Upper lobe of left lung (tissue), 6 donors: ENCODE data around the gene MYO6. TPM values are rescaled to one million over a fixed set of nuclear protein-coding genes. Genes with fewer than 3 reads are reported as not detected.

Source experiments
- ATAC-seq, 2 donors: fragments of 200-7000 bp; cut with Tn5 transposase; one replicate each; pipeline ENCODE4 v1.9.1; 2022; ENCODE audit warnings: mild to moderate bottlenecking in 2 of 2, moderate library complexity in 2 of 2; ENCODE audit not compliant: low FRiP score in 2 of 2
- DNase-seq, 2 donors: peaks; one replicate each; pipeline ENCODE4 v3.0.0-alpha.2; 2019 to 2020
- H3K27ac ChIP-seq, 4 donors: fragments of 200-600 bp; sonication (generic); one replicate each; pipeline ENCODE4 v1.5.1; 2016 to 2019
- H3K27me3 ChIP-seq, 4 donors: fragments of 200-600 bp; sonication (generic); one replicate each; pipeline ENCODE4 v1.5.1; 2017 to 2019
- H3K36me3 ChIP-seq, 4 donors: fragments of 200-600 bp; sonication (generic); one replicate each; pipeline ENCODE4 v1.5.1; 2016 to 2019
- H3K4me1 ChIP-seq, 4 donors: fragments of 200-600 bp; sonication (generic); one replicate each; pipeline ENCODE4 v1.5.1; 2018 to 2019
- H3K4me3 ChIP-seq, 4 donors: fragments of 200-600 bp; sonication (generic); one replicate each; pipeline ENCODE4 v1.5.1; 2017 to 2019; ENCODE audit warnings: mild to moderate bottlenecking in 2 of 4, moderate library complexity in 1 of 4
- H3K9me3 ChIP-seq, 4 donors: fragments of 200-600 bp; sonication (generic); one replicate each; pipeline ENCODE4 v1.5.1; 2018 to 2019
- EP300 ChIP-seq, 4 donors: sonication (generic); formaldehyde crosslinking; IDR thresholded peaks; one replicate each; pipeline ENCODE4 v1.5.1; 2017; ENCODE audit warnings: antibody characterized with exemption in 4 of 4, control low read depth in 2 of 4
- POLR2A ChIP-seq, 4 donors: fragments of 450-650 bp; IDR thresholded peaks; one replicate each; pipeline ENCODE4 v1.5.1; 2016 to 2017; ENCODE audit warnings: antibody characterized with exemption in 4 of 4, mild to moderate bottlenecking in 2 of 4
- POLR2AphosphoS5 ChIP-seq, 2 donors: sonication (generic); formaldehyde crosslinking; IDR thresholded peaks; one replicate each; pipeline ENCODE4 v1.5.1; 2017; ENCODE audit warnings: antibody characterized with exemption in 2 of 2
- WGBS, 2 donors: methylation state at CpG; one replicate each; pipeline ENCODE4 v1.1.5; 2017 to 2018; 5-methylcytosine and 5-hydroxymethylcytosine counted together
- total RNA-seq, 6 donors: library from RNA; depleted of rRNA in 4 of 6; stranded (reverse); fragments of >200 nt in 4 of 6; gene quantifications; one replicate each; pipeline versions ENCODE4 v1.1.0 to v1.2.1, GENCODE V29; 2016 to 2021
- TF ChIP-seq, protein P1 (sequence below), 6 experiments: fragments of 450-650 bp in 4 of 6; fragments of 200-600 bp in 2 of 6; sonication (generic) in 2 of 6; IDR thresholded peaks; one replicate each; pipeline ENCODE4 v1.5.1; 2016 to 2019; ENCODE audit warnings: antibody characterized with exemption in 6 of 6
- donor health status: DM: no; HTN: no; CAD: no; lungs with moderate emphysema.
- donor health status: DM: no; HTN: yes; CAD: no; lungs with severe emphysema.

The MYO6 gene
- total RNA-seq, 6 donors from 2014 or later: 49.0 to 94.3 (median 80.4) TPM

DNA sequence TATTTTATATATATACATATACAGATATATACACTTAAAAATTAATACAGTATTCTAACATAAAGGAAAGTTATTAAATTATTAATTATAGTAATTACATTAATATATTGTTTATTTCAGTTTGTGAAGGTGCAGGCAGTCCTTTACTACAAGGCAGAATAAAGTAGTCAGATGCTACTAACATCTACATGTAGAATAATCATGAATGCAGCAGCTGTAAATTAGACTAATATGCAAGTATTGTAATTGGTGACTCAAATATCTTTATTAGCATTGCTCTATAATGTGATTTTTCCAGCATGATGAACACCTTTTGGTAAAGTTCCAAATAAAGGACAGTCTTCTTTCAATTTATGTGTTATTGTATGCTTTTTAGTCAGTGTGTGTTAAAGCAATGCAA lies 17.3 kb downstream of the MYO6 start:
- no peaks in the 10 kb centered on the region for H3K4me1 ChIP-seq
- no peaks in the 10 kb centered on the region for H3K9me3 ChIP-seq
- no peak for DNase-seq
- no peaks in the 10 kb centered on the region for H3K36me3 ChIP-seq
- H3K4me3 ChIP-seq: no peak overlapping the region
- TF ChIP-seq EP300 (IDR thresholded peaks at IDR 0.05) (no peak), POLR2A (IDR thresholded peaks at IDR 0.05) (no peak), POLR2AphosphoS5 (IDR thresholded peaks at IDR 0.05) (no peak)
- TF ChIP-seq, protein P1, sequence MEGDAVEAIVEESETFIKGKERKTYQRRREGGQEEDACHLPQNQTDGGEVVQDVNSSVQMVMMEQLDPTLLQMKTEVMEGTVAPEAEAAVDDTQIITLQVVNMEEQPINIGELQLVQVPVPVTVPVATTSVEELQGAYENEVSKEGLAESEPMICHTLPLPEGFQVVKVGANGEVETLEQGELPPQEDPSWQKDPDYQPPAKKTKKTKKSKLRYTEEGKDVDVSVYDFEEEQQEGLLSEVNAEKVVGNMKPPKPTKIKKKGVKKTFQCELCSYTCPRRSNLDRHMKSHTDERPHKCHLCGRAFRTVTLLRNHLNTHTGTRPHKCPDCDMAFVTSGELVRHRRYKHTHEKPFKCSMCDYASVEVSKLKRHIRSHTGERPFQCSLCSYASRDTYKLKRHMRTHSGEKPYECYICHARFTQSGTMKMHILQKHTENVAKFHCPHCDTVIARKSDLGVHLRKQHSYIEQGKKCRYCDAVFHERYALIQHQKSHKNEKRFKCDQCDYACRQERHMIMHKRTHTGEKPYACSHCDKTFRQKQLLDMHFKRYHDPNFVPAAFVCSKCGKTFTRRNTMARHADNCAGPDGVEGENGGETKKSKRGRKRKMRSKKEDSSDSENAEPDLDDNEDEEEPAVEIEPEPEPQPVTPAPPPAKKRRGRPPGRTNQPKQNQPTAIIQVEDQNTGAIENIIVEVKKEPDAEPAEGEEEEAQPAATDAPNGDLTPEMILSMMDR (IDR thresholded peaks at IDR 0.05): no peak
- H3K27me3 ChIP-seq: no peaks in the 10 kb centered on the region
- no peak overlapping the region for H3K27ac ChIP-seq
- ATAC-seq: no peak

DNA sequence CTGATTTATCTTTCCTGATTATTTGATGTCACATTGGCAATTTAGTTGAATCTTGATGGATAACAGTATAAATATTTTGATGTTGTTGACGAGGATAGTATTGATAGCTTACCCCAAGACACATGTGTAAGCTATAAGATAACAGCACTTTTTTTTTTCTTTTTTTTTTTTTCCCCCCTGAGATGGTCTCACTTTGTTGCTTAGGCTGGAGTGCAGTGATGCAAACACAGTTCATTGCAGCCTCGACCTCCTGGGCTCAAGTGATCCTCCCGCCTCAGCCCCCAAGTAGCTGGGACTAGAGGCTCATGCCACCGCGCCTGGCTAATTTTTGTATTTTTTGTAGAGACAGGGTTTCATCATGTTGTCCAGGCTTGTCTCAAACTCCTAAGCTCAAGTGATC lies 21.8 kb downstream of the MYO6 start:
- no peaks in the 10 kb centered on the region for H3K9me3 ChIP-seq
- 82 to 91% methylated on average over 5 of the region's 5 CpGs for WGBS, 2 donors
- H3K36me3 ChIP-seq: no peaks in the 10 kb centered on the region
- DNase-seq (no peak), ATAC-seq (no peak)
- no peak overlapping the region for H3K27ac ChIP-seq
- no peak overlapping the region for H3K4me3 ChIP-seq
- H3K27me3 ChIP-seq: no peaks in the 10 kb centered on the region
- peaks cover 0 to 5% (median 0%) of the 10 kb centered on the region in 4 donors for H3K4me1 ChIP-seq
- TF ChIP-seq POLR2A (IDR thresholded peaks at IDR 0.05) (no peak), EP300 (IDR thresholded peaks at IDR 0.05) (no peak), POLR2AphosphoS5 (IDR thresholded peaks at IDR 0.05) (no peak)
- TF ChIP-seq, protein P1 (IDR thresholded peaks at IDR 0.05): no peak

DNA sequence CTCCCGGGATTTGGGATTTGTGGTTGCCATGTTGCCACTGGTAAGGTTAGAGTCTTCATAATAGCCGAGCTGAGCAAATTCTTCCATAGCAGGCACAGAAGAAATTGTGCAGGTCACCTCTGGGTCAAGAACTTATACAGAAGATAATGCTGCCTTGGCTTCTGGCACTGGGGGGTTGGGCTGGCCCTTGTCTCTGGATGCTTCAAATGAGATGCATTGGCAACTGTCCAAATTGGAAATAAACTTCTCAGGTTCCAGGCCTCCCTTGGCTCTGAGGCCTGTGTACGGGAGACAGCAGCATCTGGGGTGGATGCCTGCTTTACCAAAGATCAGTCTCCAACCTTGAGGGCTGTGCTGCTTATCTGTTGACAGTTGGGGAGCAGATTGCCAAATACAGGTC lies 26.2 kb downstream of the MYO6 start:
- DNase-seq (no peak), ATAC-seq (no peak)
- Histone ChIP-seq H3K27me3 (no peaks in the 10 kb centered on the region), H3K36me3 (no peaks in the 10 kb centered on the region), H3K9me3 (no peaks in the 10 kb centered on the region), H3K27ac (no peak overlapping the region), H3K4me1 (peaks cover 0 to 5% (median 0%) of the 10 kb centered on the region in 4 donors), H3K4me3 (no peak overlapping the region)
- WGBS, 2 donors: 85 to 93% methylated on average over 2 to 3 of the region's 3 CpGs
- TF ChIP-seq EP300 (IDR thresholded peaks at IDR 0.05): no peak
- no peak for TF ChIP-seq POLR2AphosphoS5 (IDR thresholded peaks at IDR 0.05)
- TF ChIP-seq, protein P1 (IDR thresholded peaks at IDR 0.05): no peak
- no peak for TF ChIP-seq POLR2A (IDR thresholded peaks at IDR 0.05)

DNA sequence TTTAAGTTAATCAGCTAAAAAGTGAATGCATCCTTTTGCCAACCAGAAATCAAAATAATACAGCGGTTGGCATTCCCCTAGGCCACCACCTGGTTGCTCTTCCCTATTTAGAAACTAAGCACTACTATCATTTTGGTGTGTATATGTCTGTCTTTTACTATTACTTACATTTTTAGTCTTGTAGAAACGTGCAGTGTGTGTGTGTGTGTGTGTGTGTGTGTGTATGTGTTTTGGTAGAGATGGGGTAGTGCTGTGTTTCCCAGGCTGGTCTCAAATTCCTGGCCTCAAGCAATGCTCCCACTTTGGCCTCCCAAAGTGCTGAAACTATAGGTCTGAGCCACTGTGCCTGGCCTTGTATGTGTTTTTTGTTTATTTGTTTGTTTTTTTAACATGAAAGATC lies 27.4 kb downstream of the MYO6 start:
- TF ChIP-seq POLR2AphosphoS5 (IDR thresholded peaks at IDR 0.05): no peak
- TF ChIP-seq POLR2A (IDR thresholded peaks at IDR 0.05): no peak
- no peak for TF ChIP-seq EP300 (IDR thresholded peaks at IDR 0.05)
- TF ChIP-seq, protein P1 (IDR thresholded peaks at IDR 0.05): no peak
- H3K27ac ChIP-seq: no peak overlapping the region
- H3K4me1 ChIP-seq: peaks cover 0 to 5% (median 0%) of the 10 kb centered on the region in 4 donors
- WGBS, 2 donors: 69 to 76% methylated on average over 2 of the region's 2 CpGs
- H3K27me3 ChIP-seq: no peaks in the 10 kb centered on the region
- H3K9me3 ChIP-seq: no peaks in the 10 kb centered on the region
- no peak for ATAC-seq
- H3K36me3 ChIP-seq: no peaks in the 10 kb centered on the region
- DNase-seq: no peak
- no peak overlapping the region for H3K4me3 ChIP-seq

DNA sequence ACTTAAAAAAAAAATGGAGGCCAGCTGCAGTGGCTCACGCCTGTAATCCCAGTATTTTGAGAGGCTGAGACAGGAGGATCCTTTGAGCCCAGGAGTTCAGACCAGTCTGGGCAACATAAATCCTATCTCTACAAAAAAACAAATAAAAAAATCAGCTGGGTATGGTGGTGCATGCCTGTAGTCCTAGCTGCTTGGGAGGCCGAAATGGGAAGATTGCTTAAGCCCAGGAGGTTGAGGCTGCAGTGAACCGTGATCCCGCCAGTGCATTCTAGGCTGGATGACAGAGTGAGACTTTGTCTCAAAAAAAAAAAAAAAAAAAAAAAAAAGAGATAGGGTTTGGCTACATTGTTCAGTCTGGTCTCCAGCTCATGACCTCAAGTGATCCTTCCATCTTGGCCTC lies 29.7 kb downstream of the MYO6 start:
- no peaks in the 10 kb centered on the region for H3K36me3 ChIP-seq
- no peaks in the 10 kb centered on the region for H3K9me3 ChIP-seq
- H3K4me1 ChIP-seq: peaks cover 0 to 5% (median 0%) of the 10 kb centered on the region in 4 donors
- WGBS, 2 donors: 98% methylated on average over 4 of the region's 4 CpGs
- DNase-seq (no peak), ATAC-seq (no peak)
- H3K27ac ChIP-seq: no peak overlapping the region
- no peaks in the 10 kb centered on the region for H3K27me3 ChIP-seq
- H3K4me3 ChIP-seq: no peak overlapping the region
- TF ChIP-seq POLR2A (IDR thresholded peaks at IDR 0.05): no peak
- TF ChIP-seq, protein P1 (IDR thresholded peaks at IDR 0.05): no peak
- no peak for TF ChIP-seq EP300 (IDR thresholded peaks at IDR 0.05)
- TF ChIP-seq POLR2AphosphoS5 (IDR thresholded peaks at IDR 0.05): no peak
